Fibroblast of villous mesenchyme (primary cell): ENCODE results near the gene CYP27C1. TPM values are rescaled to one million over a fixed set of nuclear protein-coding genes. Genes with fewer than 3 reads are reported as not detected.
A peak's percentile ranks its signal among the peaks of the same experiment; 100 is the strongest.

Source experiments
- DNase-seq: peaks from one replicate; pipeline ENCODE4 v3.0.0-alpha.2; 2010; ENCODE audit warnings: low read depth
- H3K4me3 ChIP-seq: 2 replicates; pipeline ENCODE4 v1.5.1; 2011; ENCODE audit warnings: low read depth, mild to moderate bottlenecking, low read length
- total RNA-seq: library from RNA; depleted of rRNA; stranded (reverse); fragments of >200 nt; gene quantifications from 2 replicates; pipeline ENCODE4 v1.2.3, GENCODE V29; 2012
- TF ChIP-seq, protein P1 (sequence below): IDR thresholded peaks from 2 replicates; pipeline ENCODE4 v1.5.1; 2012; ENCODE audit warnings: low read depth, mild to moderate bottlenecking, low read length; ENCODE audit not compliant: insufficient read depth

CYP27C1 gene
- total RNA-seq, 1 donor: under 0.01 TPM

GRCh38 chr2:127150996-127151395 is 69.1 kb downstream of the CYP27C1 start:
- no peak overlapping the region for H3K4me3 ChIP-seq
- DNase-seq: no peak
- TF ChIP-seq, protein P1, sequence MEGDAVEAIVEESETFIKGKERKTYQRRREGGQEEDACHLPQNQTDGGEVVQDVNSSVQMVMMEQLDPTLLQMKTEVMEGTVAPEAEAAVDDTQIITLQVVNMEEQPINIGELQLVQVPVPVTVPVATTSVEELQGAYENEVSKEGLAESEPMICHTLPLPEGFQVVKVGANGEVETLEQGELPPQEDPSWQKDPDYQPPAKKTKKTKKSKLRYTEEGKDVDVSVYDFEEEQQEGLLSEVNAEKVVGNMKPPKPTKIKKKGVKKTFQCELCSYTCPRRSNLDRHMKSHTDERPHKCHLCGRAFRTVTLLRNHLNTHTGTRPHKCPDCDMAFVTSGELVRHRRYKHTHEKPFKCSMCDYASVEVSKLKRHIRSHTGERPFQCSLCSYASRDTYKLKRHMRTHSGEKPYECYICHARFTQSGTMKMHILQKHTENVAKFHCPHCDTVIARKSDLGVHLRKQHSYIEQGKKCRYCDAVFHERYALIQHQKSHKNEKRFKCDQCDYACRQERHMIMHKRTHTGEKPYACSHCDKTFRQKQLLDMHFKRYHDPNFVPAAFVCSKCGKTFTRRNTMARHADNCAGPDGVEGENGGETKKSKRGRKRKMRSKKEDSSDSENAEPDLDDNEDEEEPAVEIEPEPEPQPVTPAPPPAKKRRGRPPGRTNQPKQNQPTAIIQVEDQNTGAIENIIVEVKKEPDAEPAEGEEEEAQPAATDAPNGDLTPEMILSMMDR: no peak

- TF ChIP-seq, protein P1: no peak
- DNase-seq: peak; percentile 93
- H3K4me3 ChIP-seq: no peak overlapping the region
Observed at GRCh38 chr2:127149384-127149783, 70.7 kb downstream of the CYP27C1 start.

DNA sequence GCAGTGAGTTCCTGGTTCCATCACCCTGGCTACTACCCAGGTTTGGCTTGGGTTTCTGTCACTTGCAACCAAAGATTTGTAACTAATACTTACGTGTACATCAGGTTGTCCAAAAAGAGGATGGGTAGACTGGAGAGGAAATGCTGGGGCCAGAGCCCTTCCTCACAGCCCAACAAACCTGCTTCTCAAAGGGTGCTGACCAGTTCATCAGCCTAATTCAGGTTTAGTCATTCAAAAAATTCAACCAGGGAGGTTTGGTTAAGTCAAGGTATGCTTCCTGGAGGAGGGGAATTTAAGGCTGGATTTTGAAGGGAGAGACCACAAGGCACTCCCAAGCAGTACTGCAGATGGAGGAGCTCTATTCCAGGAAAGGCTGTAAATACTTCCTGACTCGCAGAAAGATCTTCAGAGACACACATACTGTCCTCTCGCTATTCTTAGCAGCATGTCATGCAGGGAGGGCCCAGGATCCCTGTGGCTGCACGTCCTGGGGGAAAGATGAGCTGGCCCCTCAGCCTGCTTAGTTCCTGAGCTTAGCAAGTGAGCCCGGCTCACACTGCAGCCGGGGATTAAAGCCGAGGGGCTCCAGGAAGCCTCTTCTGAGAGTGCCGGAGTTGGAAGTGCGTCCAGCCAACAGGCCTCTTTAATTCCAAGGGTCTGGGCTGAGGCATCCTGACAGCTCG is 73.1 kb downstream of the CYP27C1 start:
- no peak for DNase-seq
- TF ChIP-seq, protein P1: no peak
- no peak overlapping the region for H3K4me3 ChIP-seq

DNA sequence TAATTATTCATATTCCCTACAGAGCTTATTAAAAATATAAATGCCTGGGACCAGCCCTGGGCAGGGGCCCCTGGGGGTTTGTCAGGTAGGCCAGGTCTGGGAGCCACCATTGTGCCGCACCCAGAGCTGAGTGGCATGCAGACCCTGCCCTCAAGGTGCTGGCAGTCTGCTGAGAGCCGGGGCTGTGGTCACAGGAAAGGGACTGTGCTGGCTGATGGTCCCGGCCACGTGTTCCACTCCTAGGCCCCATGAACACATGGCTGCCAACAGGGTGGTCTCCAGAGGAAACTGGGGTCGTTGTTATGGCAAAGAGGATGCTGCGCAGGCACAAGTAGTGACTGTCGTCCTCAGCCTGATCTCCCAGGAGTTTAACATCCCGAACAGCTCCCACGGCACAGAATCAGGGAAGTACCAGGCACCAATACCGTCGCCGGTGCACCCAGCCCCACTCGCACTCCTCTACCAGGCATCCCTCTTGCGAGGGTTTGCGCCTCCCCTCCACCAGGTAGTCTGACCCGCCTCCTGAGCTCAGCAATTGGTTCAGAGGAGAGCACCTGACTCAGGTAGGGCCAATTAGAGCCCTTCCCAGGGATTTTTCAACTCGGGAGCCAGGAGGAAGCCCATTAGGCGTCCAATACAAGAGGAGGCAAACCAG is 73.9 kb downstream of the CYP27C1 start:
- TF ChIP-seq, protein P1: no peak
- no peak for DNase-seq
- H3K4me3 ChIP-seq: no peak overlapping the region

DNA sequence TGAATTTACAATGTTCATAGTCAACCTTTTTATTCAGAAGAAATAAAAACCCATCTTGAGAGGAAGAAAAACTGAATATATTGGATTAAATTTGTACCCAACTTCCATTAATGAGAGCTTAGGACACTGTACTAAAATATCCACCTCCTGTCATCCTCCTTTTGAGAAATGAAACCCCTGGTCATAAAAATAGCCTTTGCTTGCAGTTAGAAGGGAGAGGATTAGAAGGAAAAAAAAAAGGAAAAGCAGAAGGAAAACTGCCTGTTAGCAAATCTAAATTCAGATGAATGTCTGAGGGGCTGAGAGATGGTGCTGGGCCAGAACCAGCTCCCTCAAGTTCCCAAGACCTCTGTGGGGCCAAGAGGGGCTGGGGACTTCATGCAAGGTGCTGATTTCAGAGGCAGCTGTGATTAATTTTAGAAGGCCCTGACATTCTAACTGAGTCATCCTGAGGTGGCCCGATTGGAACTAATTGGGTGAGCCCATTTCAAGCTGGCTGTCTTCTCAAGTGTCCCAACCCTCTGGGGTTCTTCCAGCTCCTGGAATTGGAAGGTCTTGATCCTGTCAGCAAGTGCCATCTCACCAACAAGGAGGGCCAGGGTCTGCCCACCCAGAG is 74.7 kb downstream of the CYP27C1 start:
- TF ChIP-seq, protein P1: no peak
- no peak overlapping the region for H3K4me3 ChIP-seq
- peak; percentile 51 for DNase-seq

DNA sequence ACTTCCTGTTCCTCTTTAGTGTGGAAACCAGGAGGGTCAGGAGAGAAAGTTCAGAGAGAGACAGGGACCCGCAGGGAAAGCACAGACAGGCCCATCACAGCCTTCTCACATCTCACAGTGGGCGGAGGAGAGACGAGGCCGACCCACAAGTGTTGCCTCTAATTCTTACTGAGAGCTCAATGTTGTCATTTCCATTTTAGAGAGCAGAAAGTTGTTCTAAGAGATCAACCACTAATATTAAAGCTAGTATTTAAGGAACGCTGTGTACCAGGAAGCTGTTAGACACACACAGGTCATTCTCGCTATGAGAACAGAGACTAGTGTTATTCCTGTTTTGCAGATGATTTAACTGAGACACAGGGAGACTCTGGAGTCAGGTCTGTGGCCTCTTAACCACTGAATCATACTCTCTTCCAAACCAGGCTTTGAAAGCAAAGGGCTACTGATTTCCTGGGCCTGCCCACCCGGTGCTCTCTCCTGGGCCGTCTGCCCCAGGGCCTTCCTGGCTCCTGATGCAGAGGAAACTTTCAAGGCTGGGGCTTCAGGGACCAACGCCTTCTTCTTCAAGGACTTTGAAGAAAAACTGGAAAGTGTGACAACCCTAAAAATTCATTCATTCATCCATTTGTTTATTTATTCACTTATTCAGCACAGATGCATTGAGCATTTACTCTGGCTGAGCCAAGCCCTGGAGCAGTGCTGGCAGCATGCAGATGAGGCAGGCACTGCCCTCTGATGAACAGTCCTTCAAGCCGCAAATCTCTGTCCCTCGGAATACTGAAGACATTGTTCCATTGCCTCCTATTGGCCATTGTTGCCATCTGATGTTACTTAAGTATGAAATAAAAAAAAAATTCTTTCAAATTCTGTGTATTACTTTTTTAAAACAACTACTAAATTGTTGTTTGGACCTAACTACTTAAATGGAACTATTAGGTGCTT is 76.0 kb downstream of the CYP27C1 start:
- TF ChIP-seq, protein P1: no peak

More for the DNA sequence above, 76.0 kb downstream of the CYP27C1 start:
- no peak overlapping the region for H3K4me3 ChIP-seq
- DNase-seq: peak; percentile 58
